ENCODE results near the gene RPAP3. TPM values are rescaled to one million over a fixed set of nuclear protein-coding genes. Genes with fewer than 3 reads are reported as not detected.

The RPAP3 gene
- total RNA-seq, 1 experiment from 2014 or later, result 44.3 TPM

DNA sequence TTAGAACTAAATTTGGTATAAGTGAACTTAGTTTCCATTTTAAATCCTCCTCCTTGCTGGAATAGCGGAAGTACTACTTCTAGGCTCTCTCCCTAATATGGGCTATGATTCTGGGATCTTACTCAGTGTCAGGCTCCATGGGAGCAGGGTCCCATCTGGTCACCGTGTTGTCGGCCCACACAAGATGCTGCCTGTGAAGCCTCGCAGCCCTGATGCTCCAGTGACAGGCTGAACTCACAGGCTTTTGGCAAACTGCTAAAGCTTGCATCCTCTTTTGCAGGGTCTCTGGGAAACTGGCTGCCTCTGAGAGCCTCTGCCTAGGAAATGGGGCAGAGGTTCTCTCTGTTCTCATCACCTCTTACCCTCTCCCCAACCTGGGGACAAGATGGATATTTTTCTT lies 88.4 kb downstream of the RPAP3 start:
- Mint-ChIP-seq H3K36me3 (peaks cover 28% of the 10 kb centered on the region), H3K9me3 (peaks cover 35% of the 10 kb centered on the region), H3K27me3 (ENCODE audit: low read depth) (peaks cover 3% of the 10 kb centered on the region; the same call in 1 of the 2 replicates), H3K4me1 (no peaks in the 10 kb centered on the region), H3K27ac (no peak overlapping the region), H3K4me3 (no peak overlapping the region)
- no peak for ATAC-seq
- ChIA-PET POLR2A (no interaction called here), CTCF (no interaction called here)
- no peak for DNase-seq (ENCODE audit: low spot score)
- TF ChIP-seq FOXP1 (CRISPR knock-in tag; IDR thresholded peaks at IDR 0.05; ENCODE audit: borderline replicate concordance), result no peak
- TF ChIP-seq ZBTB43 (CRISPR knock-in tag; IDR thresholded peaks at IDR 0.05), result no peak
- TF ChIP-seq SP1 (CRISPR knock-in tag; conservative IDR thresholded peaks at IDR 0.05), result no peak
- TF ChIP-seq ZNF396 (CRISPR knock-in tag; IDR thresholded peaks at IDR 0.05; ENCODE audit: borderline replicate concordance), result no peak
- TF ChIP-seq IRF1 (CRISPR knock-in tag; IDR thresholded peaks at IDR 0.05), result no peak
- TF ChIP-seq, protein P1, sequence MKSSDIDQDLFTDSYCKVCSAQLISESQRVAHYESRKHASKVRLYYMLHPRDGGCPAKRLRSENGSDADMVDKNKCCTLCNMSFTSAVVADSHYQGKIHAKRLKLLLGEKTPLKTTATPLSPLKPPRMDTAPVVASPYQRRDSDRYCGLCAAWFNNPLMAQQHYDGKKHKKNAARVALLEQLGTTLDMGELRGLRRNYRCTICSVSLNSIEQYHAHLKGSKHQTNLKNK (CRISPR knock-in tag; IDR thresholded peaks at IDR 0.05), result no peak
- no peak for TF ChIP-seq ATF1 (CRISPR knock-in tag; IDR thresholded peaks at IDR 0.05)
- TF ChIP-seq USF2 (CRISPR knock-in tag; IDR thresholded peaks at IDR 0.05), result no peak
- no peak for TF ChIP-seq GTF2I (CRISPR knock-in tag; conservative IDR thresholded peaks at IDR 0.05)
- no peak for TF ChIP-seq CDX4 (CRISPR knock-in tag; IDR thresholded peaks at IDR 0.05; ENCODE audit: borderline replicate concordance)
- TF ChIP-seq, protein P2, sequence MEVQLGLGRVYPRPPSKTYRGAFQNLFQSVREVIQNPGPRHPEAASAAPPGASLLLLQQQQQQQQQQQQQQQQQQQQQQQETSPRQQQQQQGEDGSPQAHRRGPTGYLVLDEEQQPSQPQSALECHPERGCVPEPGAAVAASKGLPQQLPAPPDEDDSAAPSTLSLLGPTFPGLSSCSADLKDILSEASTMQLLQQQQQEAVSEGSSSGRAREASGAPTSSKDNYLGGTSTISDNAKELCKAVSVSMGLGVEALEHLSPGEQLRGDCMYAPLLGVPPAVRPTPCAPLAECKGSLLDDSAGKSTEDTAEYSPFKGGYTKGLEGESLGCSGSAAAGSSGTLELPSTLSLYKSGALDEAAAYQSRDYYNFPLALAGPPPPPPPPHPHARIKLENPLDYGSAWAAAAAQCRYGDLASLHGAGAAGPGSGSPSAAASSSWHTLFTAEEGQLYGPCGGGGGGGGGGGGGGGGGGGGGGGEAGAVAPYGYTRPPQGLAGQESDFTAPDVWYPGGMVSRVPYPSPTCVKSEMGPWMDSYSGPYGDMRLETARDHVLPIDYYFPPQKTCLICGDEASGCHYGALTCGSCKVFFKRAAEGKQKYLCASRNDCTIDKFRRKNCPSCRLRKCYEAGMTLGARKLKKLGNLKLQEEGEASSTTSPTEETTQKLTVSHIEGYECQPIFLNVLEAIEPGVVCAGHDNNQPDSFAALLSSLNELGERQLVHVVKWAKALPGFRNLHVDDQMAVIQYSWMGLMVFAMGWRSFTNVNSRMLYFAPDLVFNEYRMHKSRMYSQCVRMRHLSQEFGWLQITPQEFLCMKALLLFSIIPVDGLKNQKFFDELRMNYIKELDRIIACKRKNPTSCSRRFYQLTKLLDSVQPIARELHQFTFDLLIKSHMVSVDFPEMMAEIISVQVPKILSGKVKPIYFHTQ (CRISPR knock-in tag; IDR thresholded peaks at IDR 0.05), result no peak
- no peak for TF ChIP-seq STAT6 (CRISPR knock-in tag; conservative IDR thresholded peaks at IDR 0.05; ENCODE audit: low read depth)
- TF ChIP-seq ZNF219 (CRISPR knock-in tag; IDR thresholded peaks at IDR 0.05; ENCODE audit: borderline replicate concordance), result no peak
- no peak for TF ChIP-seq HMGXB4 (CRISPR knock-in tag; IDR thresholded peaks at IDR 0.05)
